ENCODE results near the gene MARVELD1. TPM values are rescaled to one million over a fixed set of nuclear protein-coding genes. Genes with fewer than 3 reads are reported as not detected.
"Not testable (repeated sequence)": the region's sequence is repeated elsewhere in the genome, so short reads cannot be mapped to it uniquely, and the experiment has no call there.

The MARVELD1 gene
- total and polyA plus RNA-seq, 3 experiments from 2014 or later, result 0.15 to 4.7 (median 4.3) TPM

- POLR2A ChIA-PET, result interaction anchor here (1.3 kb wide), 1 partner anchor 10 kb away, joined by 5 read pairs; the partner anchor contains the start of gene AVPI1
Observed at GRCh38 chr10:97676770-97677581, 36.6 kb upstream of the MARVELD1 start.

GRCh38 chr10:97679594-97679993, 33.9 kb upstream of the MARVELD1 start:
- Mint-ChIP-seq H3K27me3 (no peaks in the 10 kb centered on the region), H3K27ac (no peak overlapping the region), H3K4me3 (no peak overlapping the region), H3K4me1 (peaks cover 0 to 4% (median 0%) of the 10 kb centered on the region in 3 donors), H3K9me3 (no peaks in the 10 kb centered on the region), H3K36me3 (peaks cover 2 to 26% (median 4%) of the 10 kb centered on the region in 3 donors)
- ChIA-PET CTCF (interaction anchor here (1.2 to 7.4 kb wide), 3 partner anchors 20 to 53 kb away, joined by 3 to 119 read pairs (median 5); partner anchors contain the start of gene ZFYVE27), POLR2A (no interaction called here)
- Histone ChIP-seq H3K36me3 (ENCODE audit: insufficient read depth, low read length) (peaks cover 1% of the 10 kb centered on the region), H3K4me1 (ENCODE audit: insufficient read depth, low read length) (no peaks in the 10 kb centered on the region), H3K4me3 (ENCODE audit: low read length) (no peak overlapping the region), H3K9me3 (ENCODE audit: low read length) (no peaks in the 10 kb centered on the region), H3K27me3 (ENCODE audit: insufficient read depth, low read length, poor library complexity, severe bottlenecking) (no peaks in the 10 kb centered on the region), H3K27ac (ENCODE audit: low read depth, low read length) (no peak overlapping the region)
- no peak for DNase-seq

More at GRCh38 chr10:97676770-97677581, 36.6 kb upstream of the MARVELD1 start:
- Mint-ChIP-seq H3K27me3 (no peaks in the 10 kb centered on the region), H3K27ac (peak overlapping the region in 3 of 8 donors; percentile 10 to 72 (median 58)), H3K9me3 (no peaks in the 10 kb centered on the region), H3K36me3 (peaks cover 3 to 47% (median 7%) of the 10 kb centered on the region in 3 donors), H3K4me1 (no peaks in the 10 kb centered on the region), H3K4me3 (no peak overlapping the region)
- CTCF ChIA-PET, result interaction anchor here (0.9 to 7.4 kb wide), 13 partner anchors 9 to 175 kb away, joined by 3 to 119 read pairs (median 5); partner anchors contain the start of genes AVPI1, MARVELD1 and ZFYVE27
- Histone ChIP-seq H3K27me3 (ENCODE audit: insufficient read depth, low read length, poor library complexity, severe bottlenecking) (no peaks in the 10 kb centered on the region), H3K27ac (ENCODE audit: low read depth, low read length) (no peak overlapping the region), H3K4me1 (ENCODE audit: insufficient read depth, low read length) (no peaks in the 10 kb centered on the region), H3K36me3 (ENCODE audit: insufficient read depth, low read length) (peaks cover 15% of the 10 kb centered on the region), H3K9me3 (ENCODE audit: low read length) (no peaks in the 10 kb centered on the region), H3K4me3 (ENCODE audit: low read length) (no peak overlapping the region)
- peak; percentile 21 to 62 (median 42) for DNase-seq

- H3K9me3 Mint-ChIP-seq, result no peaks in the 10 kb centered on the region
- CTCF ChIA-PET, result interaction anchor here (1.1 to 2.8 kb wide), 2 partner anchors 20 to 53 kb away, joined by 3 to 14 read pairs; no protein-coding TSS in a partner anchor
- Histone ChIP-seq H3K4me3 (ENCODE audit: low read length) (no peak overlapping the region), H3K9me3 (ENCODE audit: low read length) (no peaks in the 10 kb centered on the region), H3K4me1 (ENCODE audit: insufficient read depth, low read length) (peaks cover 18% of the 10 kb centered on the region), H3K27me3 (ENCODE audit: insufficient read depth, low read length, poor library complexity, severe bottlenecking) (no peaks in the 10 kb centered on the region), H3K36me3 (ENCODE audit: insufficient read depth, low read length) (no peaks in the 10 kb centered on the region), H3K27ac (ENCODE audit: low read depth, low read length) (no peak overlapping the region)
- H3K27ac Mint-ChIP-seq, result no peak overlapping the region
- POLR2A ChIA-PET, result interaction anchor here (0.6 kb wide), 1 partner anchor 34 kb away, joined by 3 read pairs; no protein-coding TSS in a partner anchor
- no peaks in the 10 kb centered on the region for H3K27me3 Mint-ChIP-seq
- H3K4me3 Mint-ChIP-seq, result no peak overlapping the region
- DNase-seq, result no peak
- peaks cover 6 to 22% (median 14%) of the 10 kb centered on the region in 3 donors for H3K4me1 Mint-ChIP-seq
- H3K36me3 Mint-ChIP-seq, result peaks cover 0 to 8% (median 0%) of the 10 kb centered on the region in 3 donors
Observed at GRCh38 chr10:97682042-97682441, 31.5 kb upstream of the MARVELD1 start.

GRCh38 chr10:97683556-97684367, 29.8 kb upstream of the MARVELD1 start:
- POLR2A ChIA-PET, result no interaction called here
- H3K4me3 ChIP-seq (ENCODE audit: low read length), result no peak overlapping the region
- H3K4me1 ChIP-seq (ENCODE audit: insufficient read depth, low read length), result peaks cover 26% of the 10 kb centered on the region

GRCh38 chr10:97684368-97684713, 29.2 kb upstream of the MARVELD1 start:
- DNase-seq; H3K36me3 ChIP-seq (ENCODE audit: insufficient read depth, low read length); H3K27ac Mint-ChIP-seq; H3K27ac ChIP-seq (ENCODE audit: low read depth, low read length); H3K4me3 ChIP-seq (ENCODE audit: low read length); POLR2A ChIA-PET; H3K9me3 ChIP-seq (ENCODE audit: low read length); H3K27me3 Mint-ChIP-seq; H3K9me3 Mint-ChIP-seq; H3K4me3 Mint-ChIP-seq; H3K27me3 ChIP-seq (ENCODE audit: insufficient read depth, low read length, poor library complexity, severe bottlenecking); H3K36me3 Mint-ChIP-seq: not testable (repeated sequence)
- peaks cover 26% of the 10 kb centered on the region for H3K4me1 ChIP-seq (ENCODE audit: insufficient read depth, low read length)
- H3K4me1 Mint-ChIP-seq, result peaks cover 14 to 33% (median 25%) of the 10 kb centered on the region in 3 donors
- CTCF ChIA-PET, result interaction anchor here (0.8 to 2.8 kb wide), 4 partner anchors 9 to 47 kb away, joined by 3 to 14 read pairs (median 4); no protein-coding TSS in a partner anchor

More at GRCh38 chr10:97683556-97684367, 29.8 kb upstream of the MARVELD1 start:
- Mint-ChIP-seq H3K36me3 (peaks cover 0 to 1% (median 0%) of the 10 kb centered on the region in 3 donors), H3K27ac (peak overlapping the region in 1 of 8 donors; percentile 54), H3K4me1 (peaks cover 14 to 33% (median 25%) of the 10 kb centered on the region in 3 donors), H3K27me3 (no peaks in the 10 kb centered on the region), H3K4me3 (no peak overlapping the region), H3K9me3 (no peaks in the 10 kb centered on the region)
- DNase-seq, result no peak
- Histone ChIP-seq H3K27me3 (ENCODE audit: insufficient read depth, low read length, poor library complexity, severe bottlenecking) (no peaks in the 10 kb centered on the region), H3K36me3 (ENCODE audit: insufficient read depth, low read length) (no peaks in the 10 kb centered on the region), H3K9me3 (ENCODE audit: low read length) (no peaks in the 10 kb centered on the region), H3K27ac (ENCODE audit: low read depth, low read length) (no peak overlapping the region)
- CTCF ChIA-PET, result interaction anchor here (0.8 to 2.8 kb wide), 4 partner anchors 9 to 48 kb away, joined by 3 to 14 read pairs (median 4); no protein-coding TSS in a partner anchor

- Mint-ChIP-seq H3K9me3 (no peaks in the 10 kb centered on the region), H3K4me3 (peak overlapping the region in 5 of 7 donors; percentile 27 to 91 (median 40)), H3K36me3 (peaks cover 0 to 1% (median 0%) of the 10 kb centered on the region in 3 donors), H3K4me1 (peaks cover 14 to 33% (median 25%) of the 10 kb centered on the region in 3 donors), H3K27ac (peak overlapping the region in 3 of 8 donors; percentile 22 to 87 (median 25)), H3K27me3 (no peaks in the 10 kb centered on the region)
- Histone ChIP-seq H3K4me3 (ENCODE audit: low read length) (peak overlapping the region; percentile 4), H3K36me3 (ENCODE audit: insufficient read depth, low read length) (no peaks in the 10 kb centered on the region), H3K4me1 (ENCODE audit: insufficient read depth, low read length) (peaks cover 26% of the 10 kb centered on the region), H3K27ac (ENCODE audit: low read depth, low read length) (no peak overlapping the region), H3K9me3 (ENCODE audit: low read length) (no peaks in the 10 kb centered on the region), H3K27me3 (ENCODE audit: insufficient read depth, low read length, poor library complexity, severe bottlenecking) (no peaks in the 10 kb centered on the region)
- POLR2A ChIA-PET, result no interaction called here
- no peak for DNase-seq
- CTCF ChIA-PET, result interaction anchor here (0.8 to 1.6 kb wide), 3 partner anchors 24 to 107 kb away, joined by 3 to 5 read pairs (median 4); no protein-coding TSS in a partner anchor
Observed at GRCh38 chr10:97684866-97685394, 28.6 kb upstream of the MARVELD1 start.

- H3K27me3 ChIP-seq (ENCODE audit: insufficient read depth, low read length, poor library complexity, severe bottlenecking), result no peaks in the 10 kb centered on the region
- peak overlapping the region; percentile 31 for H3K27ac ChIP-seq (ENCODE audit: low read depth, low read length)
- peaks cover 26% of the 10 kb centered on the region for H3K4me1 ChIP-seq (ENCODE audit: insufficient read depth, low read length)
- no peaks in the 10 kb centered on the region for H3K27me3 Mint-ChIP-seq
- H3K9me3 Mint-ChIP-seq, result no peaks in the 10 kb centered on the region
- H3K36me3 ChIP-seq (ENCODE audit: insufficient read depth, low read length), result no peaks in the 10 kb centered on the region
- no peak for DNase-seq
- peak overlapping the region; percentile 27 to 91 (median 87) for H3K4me3 Mint-ChIP-seq
- H3K36me3 Mint-ChIP-seq, result peaks cover 0 to 1% (median 0%) of the 10 kb centered on the region in 3 donors
- ChIA-PET POLR2A (no interaction called here), CTCF (interaction anchor here (1.4 to 3.8 kb wide), 10 partner anchors 9 to 183 kb away, joined by 3 to 39 read pairs (median 6); no protein-coding TSS in a partner anchor)
- no peaks in the 10 kb centered on the region for H3K9me3 ChIP-seq (ENCODE audit: low read length)
- H3K4me1 Mint-ChIP-seq, result peaks cover 14 to 33% (median 25%) of the 10 kb centered on the region in 3 donors
- peak overlapping the region; percentile 4 for H3K4me3 ChIP-seq (ENCODE audit: low read length)
- peak overlapping the region in 5 of 8 donors; percentile 24 to 93 (median 85) for H3K27ac Mint-ChIP-seq
Observed at GRCh38 chr10:97685395-97685958, 28.1 kb upstream of the MARVELD1 start.
